Dedifferentiated amniotic fluid mesenchymal stem cell (primary cell): ENCODE results near the gene CREG2.

ENCODE experiments used
- DNase-seq: peaks from one replicate; pipeline ENCODE4 v3.0.0-alpha.2; 2016; ENCODE audit errors: extremely low spot score

CREG2 gene

GRCh38 chr2:101387151-101387834 is at the start of gene CREG2:
Gene CREG2 (minus strand): TSS chr2:101387503. CDS start chr2:101387457, 46 bp downstream.
- DNase-seq = peak; percentile 31

- DNase-seq = no peak
Observed at GRCh38 chr2:101435001-101435862, 47.9 kb upstream of the CREG2 start.

- no peak for DNase-seq
Observed at GRCh38 chr2:101433465-101433864, 46.2 kb upstream of the CREG2 start.

GRCh38 chr2:101432411-101433181 is 45.3 kb upstream of the CREG2 start:
- no peak for DNase-seq

- DNase-seq = no peak
Observed at GRCh38 chr2:101431486-101431885, 44.2 kb upstream of the CREG2 start.

GRCh38 chr2:101430156-101430555 is 42.9 kb upstream of the CREG2 start:
- no peak for DNase-seq

GRCh38 chr2:101429453-101429852 is 42.1 kb upstream of the CREG2 start:
- no peak for DNase-seq

- DNase-seq = no peak
Observed at GRCh38 chr2:101428422-101429176, 41.3 kb upstream of the CREG2 start.

GRCh38 chr2:101427743-101428142 is 40.4 kb upstream of the CREG2 start:
- DNase-seq = no peak

GRCh38 chr2:101427240-101427639 is 39.9 kb upstream of the CREG2 start:
- DNase-seq = no peak

GRCh38 chr2:101426822-101427221 is 39.5 kb upstream of the CREG2 start:
- DNase-seq = no peak

GRCh38 chr2:101420623-101421022 is 33.3 kb upstream of the CREG2 start:
- no peak for DNase-seq

GRCh38 chr2:101419096-101419663 is 31.9 kb upstream of the CREG2 start:
- DNase-seq = peak; percentile 70

GRCh38 chr2:101418460-101419095 is 31.3 kb upstream of the CREG2 start:
- no peak for DNase-seq

- DNase-seq = no peak
Observed at GRCh38 chr2:101416609-101417008, 29.3 kb upstream of the CREG2 start.

GRCh38 chr2:101415884-101416283 is 28.6 kb upstream of the CREG2 start:
- DNase-seq = no peak

GRCh38 chr2:101415220-101415619 is 27.9 kb upstream of the CREG2 start:
- no peak for DNase-seq

- DNase-seq = no peak
Observed at GRCh38 chr2:101412092-101412694, 24.9 kb upstream of the CREG2 start.

- no peak for DNase-seq
Observed at GRCh38 chr2:101410746-101411145, 23.4 kb upstream of the CREG2 start.

- no peak for DNase-seq
Observed at GRCh38 chr2:101410114-101410513, 22.8 kb upstream of the CREG2 start.
